ENCODE data around the gene FRY.

DNA sequence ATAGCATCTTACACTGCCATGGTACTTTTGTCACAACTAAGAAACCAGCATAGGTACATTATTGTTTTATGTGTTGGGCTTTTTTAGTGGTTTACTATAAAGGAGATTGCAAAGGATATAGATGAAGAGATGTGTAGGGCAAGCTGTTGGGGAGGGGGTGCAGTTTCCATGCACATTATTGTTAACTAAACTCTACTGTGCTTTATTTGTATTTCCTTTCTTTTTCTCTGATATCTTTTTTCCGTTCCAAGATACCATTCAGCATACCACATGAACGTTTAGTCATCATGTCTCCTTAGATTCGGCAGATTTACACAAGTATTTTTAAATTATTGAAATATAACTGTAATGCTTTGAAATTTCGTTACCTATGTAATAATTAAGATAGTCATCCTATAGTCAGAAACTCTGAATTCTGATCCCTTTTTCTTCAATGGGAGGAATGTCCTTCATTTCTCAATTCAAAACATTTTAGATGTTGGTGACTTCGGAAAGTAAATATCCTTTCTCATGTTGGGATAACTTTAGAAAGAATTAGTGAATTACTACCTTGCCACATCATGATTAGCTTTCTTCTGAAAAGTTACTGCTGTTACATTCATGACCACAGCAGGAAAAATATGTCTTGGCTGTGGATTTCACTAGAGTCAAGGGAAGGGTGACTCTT, 82.8 kb downstream of the FRY start:
- TF ChIP-seq, protein P1, sequence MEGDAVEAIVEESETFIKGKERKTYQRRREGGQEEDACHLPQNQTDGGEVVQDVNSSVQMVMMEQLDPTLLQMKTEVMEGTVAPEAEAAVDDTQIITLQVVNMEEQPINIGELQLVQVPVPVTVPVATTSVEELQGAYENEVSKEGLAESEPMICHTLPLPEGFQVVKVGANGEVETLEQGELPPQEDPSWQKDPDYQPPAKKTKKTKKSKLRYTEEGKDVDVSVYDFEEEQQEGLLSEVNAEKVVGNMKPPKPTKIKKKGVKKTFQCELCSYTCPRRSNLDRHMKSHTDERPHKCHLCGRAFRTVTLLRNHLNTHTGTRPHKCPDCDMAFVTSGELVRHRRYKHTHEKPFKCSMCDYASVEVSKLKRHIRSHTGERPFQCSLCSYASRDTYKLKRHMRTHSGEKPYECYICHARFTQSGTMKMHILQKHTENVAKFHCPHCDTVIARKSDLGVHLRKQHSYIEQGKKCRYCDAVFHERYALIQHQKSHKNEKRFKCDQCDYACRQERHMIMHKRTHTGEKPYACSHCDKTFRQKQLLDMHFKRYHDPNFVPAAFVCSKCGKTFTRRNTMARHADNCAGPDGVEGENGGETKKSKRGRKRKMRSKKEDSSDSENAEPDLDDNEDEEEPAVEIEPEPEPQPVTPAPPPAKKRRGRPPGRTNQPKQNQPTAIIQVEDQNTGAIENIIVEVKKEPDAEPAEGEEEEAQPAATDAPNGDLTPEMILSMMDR (IDR thresholded peaks at IDR 0.05) = no peak
- no peak for TF ChIP-seq POLR2A (IDR thresholded peaks at IDR 0.05)

Measured in heart left ventricle (tissue), 13 donors.